ENCODE data around the gene BRDT. TPM values are rescaled to one million over a fixed set of nuclear protein-coding genes. Genes with fewer than 3 reads are reported as not detected.

Gene BRDT
- total and polyA plus RNA-seq, 2 of the 8 experiments (the other 6 are each of a cell fraction or from before 2014, with no cell fraction given): 0.08 TPM; not detected in 1

- Histone ChIP-seq H3K79me1 (ENCODE audit: low read depth, low read length) (no peaks in the 10 kb centered on the region), H3K4ac (replicated peaks; ENCODE audit: insufficient read length, low read depth, low read length) (no peak overlapping the region), H3K27me3 (replicated peaks in 1 of 4; ENCODE audit: control insufficient read depth in 3 of 4, extremely low read depth in 1 of 4, insufficient read depth in 3 of 4, low read length in 3 of 4) (no peaks in the 10 kb centered on the region), H3K9me3 (ENCODE audit: insufficient read depth in 2 of 2, low read depth in 1 of 2, low read length in 1 of 2) (no peaks in the 10 kb centered on the region), H2BK120ac (replicated peaks; ENCODE audit: low read depth, low read length) (no peak overlapping the region), H3K14ac (ENCODE audit: insufficient read length) (no peak overlapping the region), H4K8ac (ENCODE audit: extremely low read depth, insufficient read depth, low read length) (no peak overlapping the region), H2AK5ac (ENCODE audit: low read depth, low read length) (no peak overlapping the region), H2AFZ (ENCODE audit: low read length) (no peak overlapping the region), H3K4me2 (ENCODE audit: insufficient read depth in 1 of 2, low read depth in 2 of 2, low read length in 2 of 2) (no peak overlapping the region), H3K79me2 (ENCODE audit: control insufficient read depth in 1 of 2, insufficient read depth in 2 of 2, low read length in 2 of 2) (no peaks in the 10 kb centered on the region), H3K23me2 (ENCODE audit: low read depth, low read length) (no peaks in the 10 kb centered on the region), H3K18ac (ENCODE audit: extremely low read depth, low read length) (no peak overlapping the region), H3K56ac (replicated peaks; ENCODE audit: insufficient read length, low read depth, low read length) (no peak overlapping the region), H3K36me3 (ENCODE audit: control insufficient read depth in 2 of 4, insufficient read depth in 4 of 4, low read length in 3 of 4) (no peaks in the 10 kb centered on the region), H3K23ac (ENCODE audit: insufficient read length) (no peak overlapping the region), H3K9ac (replicated peaks in 1 of 4; ENCODE audit: extremely low read depth in 1 of 4, low read depth in 3 of 4, low read length in 3 of 4) (no peak overlapping the region), H4K20me1 (replicated peaks in 1 of 2; ENCODE audit: control insufficient read depth in 1 of 2, insufficient read depth in 2 of 2, low read length in 2 of 2) (no peaks in the 10 kb centered on the region), H3K4me3 (ENCODE audit: extremely low read depth in 1 of 4, insufficient read depth in 2 of 4, low read depth in 3 of 4, low read length in 4 of 4) (no peak overlapping the region), H2BK15ac (ENCODE audit: low read length) (no peak overlapping the region), H4K5ac (ENCODE audit: insufficient read length, low read depth, low read length) (no peak overlapping the region), H2BK5ac (ENCODE audit: low read depth, low read length) (no peak overlapping the region), H2BK20ac (ENCODE audit: low read length) (no peak overlapping the region), H4K91ac (replicated peaks; ENCODE audit: insufficient read length, low read length) (no peak overlapping the region), H3K27ac (ENCODE audit: low read depth, low read length) (no peak overlapping the region), H3K4me1 (replicated peaks in 1 of 4; ENCODE audit: control insufficient read depth in 3 of 4, insufficient read depth in 4 of 4, low read length in 3 of 4) (peaks cover 0 to 4% (median 0%) of the 10 kb centered on the region in 4 experiments; a peak in 3 of 7 replicates), H2BK12ac (ENCODE audit: low read depth, low read length) (no peak overlapping the region)
- ChIA-PET POLR2A (ENCODE audit: partially characterized antibody) (no interaction called here), CTCF (ENCODE audit: partially characterized antibody) (interaction anchor here (1.0 kb wide), 1 partner anchor 14 kb away, joined by 3 read pairs; no protein-coding TSS in a partner anchor)
- DNase-seq (ENCODE audit: low read depth in 1 of 2, low spot score in 2 of 2) (no peak), FAIRE-seq (no peak)
- WGBS, 2 experiments (ENCODE audit: extremely low coverage in 1 of 2, insufficient coverage in 1 of 2, insufficient read length in 1 of 2, insufficient replicate concordance in 2 of 2, low coverage in 1 of 2, low lambda C conversion rate in 2 of 2, missing lambda C conversion rate in 1 of 2): 90% methylated on average over 3 of the region's 3 CpGs; no CpG with 5 or more reads in 1 of the 2 experiments
- no peak for TF ChIP-seq BACH1 (IDR thresholded peaks at IDR 0.05; ENCODE audit: low read length)
- TF ChIP-seq CEBPB (IDR thresholded peaks at IDR 0.05; ENCODE audit: low read depth, low read length): no peak
- no peak for TF ChIP-seq POU5F1 (IDR thresholded peaks at IDR 0.05; ENCODE audit: low read depth, low read length)
- TF ChIP-seq SP1 (IDR thresholded peaks at IDR 0.05; ENCODE audit: low read depth, low read length): no peak
- no peak for TF ChIP-seq SAP30 (IDR thresholded peaks at IDR 0.05; ENCODE audit: insufficient read depth, insufficient replicate concordance, low read length)
- TF ChIP-seq EP300 (IDR thresholded peaks at IDR 0.05; ENCODE audit: borderline replicate concordance in 1 of 2, low read depth in 2 of 2, low read length in 2 of 2): no peak
- no peak for TF ChIP-seq RNF2 (IDR thresholded peaks at IDR 0.05; ENCODE audit: borderline replicate concordance, low read depth, low read length, missing control alignments, poor library complexity, severe bottlenecking)
- TF ChIP-seq CBX5 (IDR thresholded peaks at IDR 0.05; ENCODE audit: low read depth, low read length): no peak
- TF ChIP-seq NANOG (IDR thresholded peaks at IDR 0.05; ENCODE audit: insufficient read depth, low read depth, low read length, poor library complexity, severe bottlenecking): no peak
- TF ChIP-seq POLR2A (IDR thresholded peaks at IDR 0.05; ENCODE audit: control extremely low read depth in 1 of 2, low read depth in 2 of 2, low read length in 2 of 2): no peak
- TF ChIP-seq KDM1A (IDR thresholded peaks at IDR 0.05; ENCODE audit: borderline replicate concordance, low read length): no peak
- no peak for TF ChIP-seq CTBP2 (IDR thresholded peaks at IDR 0.05; ENCODE audit: borderline replicate concordance, insufficient read depth, insufficient read length, low read length)
- no peak for TF ChIP-seq SUZ12 (IDR thresholded peaks at IDR 0.05; ENCODE audit: low read length)
- TF ChIP-seq TAF1 (IDR thresholded peaks at IDR 0.05; ENCODE audit: low read depth, low read length): no peak
- TF ChIP-seq RXRA (IDR thresholded peaks at IDR 0.05; ENCODE audit: insufficient read depth, low read depth, low read length): no peak
Measured at GRCh38 chr1:91913018-91913417, 36.2 kb upstream of the BRDT start.
